Measurements from ENCODE around the gene CTXN1. TPM values are rescaled to one million over a fixed set of nuclear protein-coding genes. Genes with fewer than 3 reads are reported as not detected.
"Not testable (repeated sequence)": the region's sequence is repeated elsewhere in the genome, so short reads cannot be mapped to it uniquely, and the experiment has no call there.

Gene CTXN1
- polyA plus RNA-seq, 1 donor = 12.6 TPM

- DNase-seq = no peak
These were observed 23.1 kb downstream of the CTXN1 start for GRCh38 chr19:7902796-7903243.

GRCh38 chr19:7901337-7901736 lies 24.6 kb downstream of the CTXN1 start:
- DNase-seq = no peak

DNA sequence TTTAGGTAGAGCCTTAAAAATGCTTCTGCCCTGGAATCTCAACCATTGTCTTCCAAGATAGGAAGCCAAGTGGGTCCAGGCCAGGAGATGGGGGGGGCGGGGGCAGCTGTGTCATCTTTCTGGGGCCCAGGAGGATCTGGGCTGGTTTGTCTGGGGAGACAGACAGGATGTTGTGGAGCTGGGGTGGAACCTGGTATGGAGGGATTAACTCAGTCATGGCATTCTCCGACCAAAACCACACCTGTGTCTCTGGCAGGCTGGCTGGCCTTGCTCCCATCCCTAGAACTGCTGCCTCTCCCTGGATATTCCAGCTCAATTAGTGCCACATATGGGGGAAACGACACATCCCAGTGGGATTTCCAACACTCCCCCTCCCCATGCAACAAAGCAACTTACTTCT lies 25.0 kb downstream of the CTXN1 start:
- DNase-seq = no peak

- no peak for DNase-seq
These were observed 25.5 kb downstream of the CTXN1 start for GRCh38 chr19:7900401-7900870.

DNA sequence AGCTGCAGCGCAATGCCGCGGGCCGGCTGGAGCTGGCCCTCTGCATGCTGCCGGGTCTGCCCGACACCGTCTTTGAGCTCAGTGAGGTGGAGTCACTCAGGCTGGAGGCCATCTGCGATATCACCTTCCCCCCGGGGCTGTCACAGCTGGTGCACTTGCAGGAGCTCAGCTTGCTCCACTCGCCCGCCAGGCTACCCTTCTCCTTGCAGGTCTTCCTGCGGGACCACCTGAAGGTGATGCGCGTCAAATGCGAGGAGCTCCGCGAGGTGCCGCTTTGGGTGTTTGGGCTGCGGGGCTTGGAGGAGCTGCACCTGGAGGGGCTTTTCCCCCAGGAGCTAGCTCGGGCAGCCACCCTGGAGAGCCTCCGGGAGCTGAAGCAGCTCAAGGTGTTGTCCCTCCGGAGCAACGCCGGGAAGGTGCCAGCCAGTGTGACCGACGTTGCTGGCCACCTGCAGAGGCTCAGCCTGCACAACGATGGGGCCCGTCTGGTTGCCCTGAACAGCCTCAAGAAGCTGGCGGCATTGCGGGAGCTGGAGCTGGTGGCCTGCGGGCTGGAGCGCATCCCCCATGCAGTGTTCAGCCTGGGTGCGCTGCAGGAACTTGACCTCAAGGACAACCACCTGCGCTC lies 26.1 kb downstream of the CTXN1 start:
- no peak for DNase-seq

DNA sequence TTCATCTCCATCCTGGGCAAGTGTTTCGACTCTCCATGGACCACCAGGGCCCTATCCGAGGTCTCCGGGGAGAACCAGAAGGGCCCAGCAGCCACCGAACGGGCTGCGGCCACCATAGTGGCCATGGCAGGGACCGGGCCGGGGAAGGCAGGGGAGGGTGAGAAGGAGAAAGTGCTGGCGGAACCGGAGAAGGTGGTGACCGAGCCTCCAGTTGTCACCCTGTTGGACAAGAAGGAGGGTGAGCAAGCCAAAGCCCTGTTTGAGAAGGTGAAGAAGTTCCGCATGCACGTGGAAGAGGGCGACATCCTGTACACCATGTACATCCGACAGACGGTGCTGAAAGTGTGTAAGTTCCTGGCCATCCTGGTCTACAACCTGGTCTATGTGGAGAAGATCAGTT lies 27.0 kb downstream of the CTXN1 start:
- DNase-seq = no peak

GRCh38 chr19:7897292-7897691 lies 28.6 kb downstream of the CTXN1 start:
- DNase-seq = no peak

- no peak for DNase-seq
These were observed 30.4 kb downstream of the CTXN1 start for GRCh38 chr19:7895565-7895964.

GRCh38 chr19:7894612-7895309 lies 31.2 kb downstream of the CTXN1 start:
- no peak for DNase-seq

DNA sequence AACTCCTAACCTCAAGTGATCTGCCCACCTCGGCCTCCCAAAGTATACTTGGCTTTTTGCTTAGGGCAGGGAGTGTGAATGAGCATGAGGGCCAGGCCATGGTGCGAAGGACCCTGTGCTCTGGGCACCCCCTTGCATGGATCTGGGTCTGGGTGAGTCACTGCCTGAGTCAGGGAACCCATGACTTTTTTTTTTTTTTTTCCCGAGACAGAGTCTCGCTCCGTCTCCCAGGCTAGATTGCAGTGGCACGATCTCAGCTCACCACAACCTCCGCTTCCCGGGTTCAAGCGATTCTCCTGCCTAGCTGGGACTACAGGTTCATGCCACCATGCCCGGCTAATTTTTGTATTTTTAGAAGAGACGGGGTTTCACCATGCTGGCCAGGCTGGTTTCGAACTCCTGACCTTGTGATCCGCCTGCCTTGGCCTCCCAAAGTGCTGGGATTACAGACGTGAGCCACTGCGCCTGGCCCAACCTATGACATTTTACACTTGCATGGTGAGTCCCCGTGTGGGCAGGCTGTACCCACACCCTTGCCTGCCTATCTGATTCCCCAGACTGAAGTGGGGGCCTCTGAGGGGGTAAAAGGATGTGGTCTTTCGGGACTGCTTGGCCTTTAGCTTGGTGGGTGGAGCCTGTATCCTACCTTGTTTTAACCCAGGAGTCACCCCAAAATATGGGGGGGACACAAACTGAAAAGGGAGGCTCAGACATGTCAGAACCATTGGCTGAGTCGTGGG lies 32.4 kb downstream of the CTXN1 start:
- not testable (repeated sequence) for DNase-seq

DNA sequence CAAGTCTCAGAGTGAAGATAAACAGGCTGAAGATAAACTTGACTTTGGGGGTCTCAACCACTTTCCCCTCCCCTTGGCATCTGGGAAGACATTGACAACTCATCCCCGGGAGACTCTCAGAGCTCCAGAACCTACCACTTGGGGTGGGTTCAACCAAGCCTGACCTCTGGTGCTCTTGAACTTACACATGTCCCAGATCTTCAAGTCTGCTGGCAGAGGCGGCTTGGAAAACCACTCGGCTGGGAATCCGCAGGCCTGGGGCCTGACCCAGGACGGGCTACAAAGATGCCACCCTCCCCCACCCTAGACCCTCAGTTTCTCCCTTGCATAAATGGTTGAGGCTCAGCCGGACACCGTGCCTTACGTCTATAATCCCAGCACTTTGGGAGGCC lies 37.1 kb downstream of the CTXN1 start:
- no peak for DNase-seq

DNA sequence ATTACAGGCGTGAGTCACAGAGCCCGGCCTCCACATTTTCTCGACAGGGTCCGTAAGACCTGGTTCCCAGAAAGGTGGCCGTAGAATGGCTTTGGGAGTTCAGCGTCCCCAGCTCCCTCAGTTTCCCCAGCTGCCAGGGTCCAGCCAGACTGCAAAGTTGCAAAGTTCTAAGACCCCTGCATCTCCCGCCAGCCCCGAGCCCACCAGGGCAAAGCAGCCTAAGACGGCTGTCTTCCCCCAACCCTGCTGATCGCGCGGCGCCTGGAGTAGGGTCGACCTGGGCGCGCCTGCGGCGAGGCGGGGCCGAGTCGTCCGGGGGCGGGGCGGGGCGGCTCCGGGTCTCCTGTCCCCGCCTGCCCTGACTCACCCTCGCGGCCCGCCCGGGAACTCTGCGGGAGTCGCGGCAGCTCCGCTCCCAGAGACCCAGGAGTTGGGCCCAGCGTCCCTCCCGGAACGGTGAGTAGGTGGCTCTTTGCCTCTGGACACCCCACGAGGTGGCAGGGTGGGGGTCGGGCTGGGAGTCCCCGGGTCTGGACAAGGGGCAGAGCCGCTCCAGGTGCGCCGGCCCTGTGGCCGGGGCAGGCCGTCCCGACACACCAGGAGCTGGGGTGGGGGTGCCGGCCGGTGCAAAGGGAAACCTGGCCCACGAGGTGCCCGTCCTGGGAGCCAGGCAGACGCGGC lies 37.6 kb downstream of the CTXN1 start, which contains the start of gene LRRC8E:
LRRC8E (plus strand) TSS at position 366 of the 681 bp plus-strand sequence. CDS start 7,094 bp downstream, outside the sequence.
- DNase-seq = no peak

DNA sequence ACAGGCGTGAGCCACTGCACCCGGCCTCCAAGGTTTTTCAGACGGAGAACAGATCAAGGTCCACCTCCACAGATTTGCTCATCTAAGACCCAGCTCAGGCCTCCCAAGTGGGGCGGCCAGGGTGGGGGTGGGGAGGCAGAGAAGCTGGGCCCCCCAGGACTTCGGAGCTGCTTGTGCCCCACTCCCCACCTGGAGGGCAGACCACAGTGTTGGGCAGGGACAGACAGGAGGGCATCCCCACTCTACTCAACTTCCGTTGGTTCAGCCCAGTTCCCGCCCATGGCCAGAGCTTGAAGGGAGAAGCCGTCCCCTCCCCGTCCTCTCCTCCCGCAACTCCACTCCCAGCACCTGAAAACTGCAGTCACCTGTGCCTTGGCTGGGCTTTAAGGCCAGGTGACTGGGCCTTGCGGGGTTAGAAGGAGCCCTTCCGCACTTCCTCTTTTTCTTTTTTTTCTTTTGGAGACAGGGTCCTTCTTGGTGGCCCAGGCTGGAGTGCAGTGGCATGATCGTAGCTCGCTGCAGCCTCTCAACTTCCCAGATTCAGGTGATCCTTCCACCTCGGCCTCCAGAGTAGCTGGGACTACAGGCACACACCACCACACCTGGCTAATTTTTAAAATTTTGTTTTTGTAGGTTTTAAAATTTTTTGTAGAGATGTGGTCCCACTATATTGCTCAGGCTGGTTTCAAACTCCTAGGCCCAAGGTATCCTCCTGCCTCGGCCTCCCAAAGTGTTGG lies 38.4 kb downstream of the CTXN1 start:
- no peak for DNase-seq

DNA sequence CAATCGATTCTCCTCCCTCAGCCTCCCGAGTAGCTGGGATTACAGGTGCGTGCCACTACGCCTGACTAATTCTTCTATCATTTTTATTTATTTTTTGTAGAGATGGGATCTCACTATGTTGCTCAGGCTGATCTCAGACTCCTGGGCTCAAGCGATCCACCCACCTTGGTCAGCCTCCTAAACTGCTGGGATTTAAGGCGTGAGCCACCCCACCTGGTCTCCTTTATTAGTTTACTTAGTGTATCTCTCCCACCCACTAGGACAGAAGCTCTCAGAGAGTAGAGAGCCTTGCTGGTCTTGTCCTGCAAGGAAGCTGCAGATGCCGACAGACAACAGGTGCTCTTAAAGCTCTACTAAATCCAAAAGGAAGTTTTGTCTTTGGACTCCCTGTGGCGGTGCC lies 40.1 kb downstream of the CTXN1 start:
- no peak for DNase-seq

DNA sequence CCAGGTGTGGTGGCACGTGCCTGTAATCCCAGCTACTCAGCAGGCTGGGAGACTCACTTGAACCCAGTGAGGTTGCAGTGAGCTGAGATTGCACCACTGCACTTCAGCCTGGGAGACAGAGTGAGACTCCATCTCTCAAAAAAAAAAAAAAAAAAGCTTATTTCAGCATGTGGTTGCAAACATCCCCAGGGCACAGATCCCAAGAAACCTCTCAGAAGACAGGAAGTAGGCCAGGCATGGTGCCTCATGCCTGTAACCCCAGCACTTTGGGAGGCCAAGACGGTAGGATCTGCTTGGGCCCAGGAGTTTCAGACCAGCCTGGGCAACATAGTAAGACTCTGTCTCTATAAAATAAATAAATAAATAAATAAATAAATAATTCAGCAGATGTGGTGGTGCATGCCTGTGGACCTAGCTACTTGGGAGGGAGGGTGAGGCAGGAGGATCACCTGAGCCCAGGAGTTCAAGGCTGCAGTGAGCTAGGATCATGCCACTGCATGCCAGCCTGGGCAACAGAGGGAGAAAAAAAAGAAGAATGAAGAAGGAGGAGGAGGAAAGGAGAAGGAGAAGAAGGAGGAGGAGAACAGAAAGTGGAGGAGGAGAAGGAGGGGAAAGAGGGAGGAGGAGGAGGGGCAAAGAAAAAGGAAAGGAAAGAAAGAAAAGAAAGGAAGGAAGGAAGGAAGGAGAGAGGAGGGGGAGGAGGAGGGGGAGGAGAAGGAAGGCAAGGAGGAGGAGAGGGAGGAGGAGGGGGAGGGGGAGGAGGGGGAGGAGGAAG lies 42.0 kb downstream of the CTXN1 start:
- DNase-seq = no peak

DNA sequence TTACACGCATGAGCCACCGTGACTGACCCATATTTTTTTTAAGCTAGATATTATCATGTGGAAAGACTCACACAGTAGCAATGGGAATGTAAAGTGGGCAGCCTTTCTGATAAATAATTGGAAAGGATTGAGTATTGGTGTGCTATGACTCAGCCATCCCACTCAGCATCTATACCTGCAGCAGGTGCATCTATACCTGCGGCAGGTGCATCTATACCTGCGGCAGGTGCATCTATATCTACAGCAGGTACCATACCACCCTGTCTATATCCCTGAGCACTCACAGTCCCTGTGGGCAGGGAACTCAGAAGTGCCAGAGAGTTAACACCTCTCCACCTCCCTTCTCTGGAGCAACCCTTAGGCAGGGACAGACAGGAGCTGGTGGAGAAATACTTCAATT lies 42.8 kb downstream of the CTXN1 start:
- no peak for DNase-seq

- DNase-seq = no peak
These were observed 44.0 kb downstream of the CTXN1 start for GRCh38 chr19:7881910-7882309.

DNA sequence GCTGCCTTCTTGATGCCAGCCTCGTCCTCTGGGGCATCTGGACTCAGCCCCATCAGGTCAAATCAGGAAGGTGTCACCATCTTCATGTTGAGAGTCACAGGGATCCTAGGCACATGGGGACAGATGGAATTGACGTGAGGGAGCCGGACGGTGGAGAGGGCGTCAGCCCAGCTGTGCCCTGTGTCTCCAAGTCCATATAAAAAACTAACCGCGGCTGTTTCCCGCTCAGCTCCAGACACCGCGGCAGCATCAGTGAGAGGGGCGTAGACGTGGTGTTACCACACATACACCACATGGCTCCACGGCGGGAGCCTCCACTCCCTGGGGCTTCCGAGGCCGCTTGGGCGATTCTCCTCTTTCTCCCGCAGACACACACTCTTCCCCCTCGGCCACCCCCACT lies 46.1 kb downstream of the CTXN1 start:
- DNase-seq = no peak

DNA sequence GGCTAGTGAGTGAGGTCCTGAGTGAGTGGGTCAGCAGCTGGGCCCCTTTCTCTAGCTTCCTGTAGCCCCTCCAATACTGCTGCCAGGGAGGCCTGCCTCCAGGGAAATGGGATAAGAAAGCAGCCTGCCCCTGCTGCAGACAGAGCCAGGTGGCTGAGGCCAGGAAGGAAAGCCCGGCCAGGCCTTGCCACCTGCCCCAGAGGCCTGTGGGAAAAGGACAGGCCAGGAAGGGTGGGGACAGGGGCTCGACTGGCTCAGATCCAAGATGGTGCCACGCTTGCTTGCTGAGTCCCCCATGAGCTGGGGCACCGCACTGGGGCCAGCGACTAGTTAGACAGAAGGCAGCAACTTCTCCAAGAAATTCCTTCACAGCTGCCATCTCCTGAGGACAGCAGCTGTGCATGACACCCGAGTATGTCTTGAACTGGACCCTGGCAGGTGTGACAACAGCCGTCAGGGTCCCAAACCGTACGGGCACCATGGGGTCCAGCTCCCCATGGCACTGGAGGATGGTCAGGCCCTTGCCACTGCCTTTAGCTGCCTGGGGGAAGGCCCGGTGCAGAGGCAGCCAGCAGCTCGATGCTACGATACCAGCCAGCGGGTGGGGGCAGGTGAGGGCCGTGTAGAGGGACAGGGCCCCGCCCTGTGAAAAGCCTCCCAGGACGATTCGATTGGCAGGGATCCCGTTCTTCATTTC lies 46.7 kb downstream of the CTXN1 start:
- DNase-seq = no peak

DNA sequence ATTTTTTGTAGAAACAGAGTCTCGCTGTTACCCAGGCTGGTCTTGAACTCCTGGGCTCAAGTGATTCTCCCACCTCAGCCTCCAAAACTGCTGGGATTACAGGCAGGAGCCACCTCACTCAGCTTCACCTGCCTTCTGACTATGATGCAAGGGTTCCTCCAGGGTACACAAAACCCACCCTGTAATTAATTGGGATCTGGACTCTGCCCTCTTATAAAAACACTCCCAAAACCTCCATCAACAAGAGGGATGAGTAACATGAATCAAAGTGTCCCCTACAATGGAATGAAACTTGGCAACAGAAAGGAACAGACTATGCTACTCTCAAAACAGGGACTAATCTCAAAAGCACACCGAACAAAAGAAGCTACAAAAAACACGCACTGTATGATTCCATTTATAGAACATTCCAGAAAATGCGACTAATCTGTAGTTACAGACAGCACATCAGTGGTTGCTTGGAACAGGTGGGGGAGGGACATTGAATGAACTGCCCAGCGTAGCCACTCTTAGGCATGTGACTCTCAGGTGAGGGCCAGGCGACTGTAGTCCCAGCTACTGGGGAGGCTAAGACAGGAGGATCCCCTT lies 48.6 kb downstream of the CTXN1 start:
- no peak for DNase-seq
